Mesodermal cell (in vitro differentiated cells): ENCODE results near the gene IFNL4.
"Not testable (repeated sequence)": the region's sequence is repeated elsewhere in the genome, so short reads cannot be mapped to it uniquely, and the experiment has no call there.

Experiments used
- H3K27ac ChIP-seq: 2 replicates; pipeline ENCODE4 v1.7.0; 2013; ENCODE audit warnings: mild to moderate bottlenecking, low read depth, low read length, moderate library complexity; ENCODE audit not compliant: severe bottlenecking
- H3K36me3 ChIP-seq: 2 replicates; pipeline ENCODE4 v1.7.1; 2013; ENCODE audit warnings: mild to moderate bottlenecking, low read length, moderate library complexity; ENCODE audit not compliant: control insufficient read depth, insufficient read depth
- H3K4me1 ChIP-seq: one replicate; pipeline ENCODE4 v1.7.1; 2013; ENCODE audit warnings: mild to moderate bottlenecking, low read length; ENCODE audit not compliant: insufficient read depth, control insufficient read depth, poor library complexity, severe bottlenecking
- H3K4me3 ChIP-seq: 2 replicates; pipeline ENCODE4 v1.7.0; 2013; ENCODE audit warnings: low read length, control low read depth, mild to moderate bottlenecking; ENCODE audit not compliant: insufficient read depth, poor library complexity, severe bottlenecking; ENCODE audit errors: extremely low read depth
- H3K9me3 ChIP-seq: 2 replicates; pipeline ENCODE4 v1.7.1; 2013; ENCODE audit warnings: mild to moderate bottlenecking, low read length, moderate library complexity; ENCODE audit not compliant: control insufficient read depth
- WGBS, 2 experiments: methylation state at CpG; one replicate each; pipeline ENCODE4 v1.1.5; 2013; ENCODE audit warnings: missing lambda C conversion rate in 2 of 2; ENCODE audit not compliant: insufficient coverage in 2 of 2; 5-methylcytosine and 5-hydroxymethylcytosine counted together

The IFNL4 gene

GRCh38 chr19:39219108-39219507 is 29.5 kb downstream of the IFNL4 start:
- not testable (repeated sequence) for H3K27ac ChIP-seq, H3K9me3 ChIP-seq, H3K4me1 ChIP-seq, H3K4me3 ChIP-seq, H3K36me3 ChIP-seq
- WGBS, 2 experiments = 66 to 80% methylated on average over 3 to 7 of the region's 10 CpGs

GRCh38 chr19:39218230-39219007 is 30.2 kb downstream of the IFNL4 start:
- no peak overlapping the region for H3K27ac ChIP-seq
- no peaks in the 10 kb centered on the region for H3K9me3 ChIP-seq
- WGBS, 2 experiments = 85 to 87% methylated on average over 11 to 14 of the region's 15 CpGs
- no peaks in the 10 kb centered on the region for H3K36me3 ChIP-seq
- no peaks in the 10 kb centered on the region for H3K4me1 ChIP-seq
- no peak overlapping the region for H3K4me3 ChIP-seq

GRCh38 chr19:39217094-39217493 is 31.6 kb downstream of the IFNL4 start:
- no peak overlapping the region for H3K4me3 ChIP-seq
- WGBS, 2 experiments = 74 to 81% methylated on average over 5 of the region's 5 CpGs
- H3K36me3 ChIP-seq = no peaks in the 10 kb centered on the region
- no peaks in the 10 kb centered on the region for H3K9me3 ChIP-seq
- H3K4me1 ChIP-seq = no peaks in the 10 kb centered on the region
- H3K27ac ChIP-seq = no peak overlapping the region

- H3K36me3 ChIP-seq, H3K4me1 ChIP-seq, H3K4me3 ChIP-seq, H3K9me3 ChIP-seq, H3K27ac ChIP-seq: not testable (repeated sequence)
- 79% methylated on average over 2 to 3 of the region's 3 CpGs for WGBS, 2 experiments
These were observed 33.3 kb downstream of the IFNL4 start for GRCh38 chr19:39215323-39215722.

- Histone ChIP-seq H3K36me3 (no peaks in the 10 kb centered on the region), H3K9me3 (no peaks in the 10 kb centered on the region), H3K4me1 (no peaks in the 10 kb centered on the region), H3K4me3 (no peak overlapping the region), H3K27ac (no peak overlapping the region)
- 13 to 14% methylated on average over 6 to 7 of the region's 8 CpGs for WGBS, 2 experiments
These were observed 36.3 kb downstream of the IFNL4 start for GRCh38 chr19:39212375-39212742.

GRCh38 chr19:39211731-39212374 is 36.8 kb downstream of the IFNL4 start:
- Histone ChIP-seq H3K9me3 (no peaks in the 10 kb centered on the region), H3K4me1 (no peaks in the 10 kb centered on the region), H3K27ac (no peak overlapping the region), H3K4me3 (no peak overlapping the region), H3K36me3 (no peaks in the 10 kb centered on the region)
- WGBS, 2 experiments = 82% methylated on average over 11 of the region's 13 CpGs

GRCh38 chr19:39209196-39209595 is 39.5 kb downstream of the IFNL4 start:
- Histone ChIP-seq H3K4me1 (no peaks in the 10 kb centered on the region), H3K27ac (no peak overlapping the region), H3K9me3 (no peaks in the 10 kb centered on the region), H3K4me3 (no peak overlapping the region), H3K36me3 (no peaks in the 10 kb centered on the region)
- WGBS, 2 experiments = 83 to 94% methylated on average over 1 to 2 of the region's 7 CpGs

- 79 to 84% methylated on average over 8 to 9 of the region's 9 CpGs for WGBS, 2 experiments
- H3K27ac ChIP-seq = no peak overlapping the region
- H3K9me3 ChIP-seq = no peaks in the 10 kb centered on the region
- H3K4me1 ChIP-seq = no peaks in the 10 kb centered on the region
- H3K36me3 ChIP-seq = no peaks in the 10 kb centered on the region
- no peak overlapping the region for H3K4me3 ChIP-seq
These were observed 40.4 kb downstream of the IFNL4 start for GRCh38 chr19:39208175-39208795.

- WGBS, 2 experiments = 69 to 83% methylated on average over 3 of the region's 6 CpGs
- H3K4me1 ChIP-seq = no peaks in the 10 kb centered on the region
- no peak overlapping the region for H3K4me3 ChIP-seq
- H3K27ac ChIP-seq = no peak overlapping the region
- no peaks in the 10 kb centered on the region for H3K36me3 ChIP-seq
- no peaks in the 10 kb centered on the region for H3K9me3 ChIP-seq
These were observed 41.3 kb downstream of the IFNL4 start for GRCh38 chr19:39207293-39207836.

- H3K27ac ChIP-seq = no peak overlapping the region
- H3K4me3 ChIP-seq = no peak overlapping the region
- no peaks in the 10 kb centered on the region for H3K9me3 ChIP-seq
- WGBS, 2 experiments = 95 to 100% methylated on average over 4 to 6 of the region's 6 CpGs
- H3K4me1 ChIP-seq = no peaks in the 10 kb centered on the region
- no peaks in the 10 kb centered on the region for H3K36me3 ChIP-seq
These were observed 42.5 kb downstream of the IFNL4 start for GRCh38 chr19:39206122-39206521.

- no peaks in the 10 kb centered on the region for H3K9me3 ChIP-seq
- H3K4me3 ChIP-seq = no peak overlapping the region
- H3K4me1 ChIP-seq = no peaks in the 10 kb centered on the region
- no CpG with 5 or more reads among the region's 3 CpGs for WGBS, 2 experiments
- no peak overlapping the region for H3K27ac ChIP-seq
- H3K36me3 ChIP-seq = no peaks in the 10 kb centered on the region
These were observed 43.2 kb downstream of the IFNL4 start for GRCh38 chr19:39205449-39205764.
